ENCODE results near the gene ADRA1B. TPM values are rescaled to one million over a fixed set of nuclear protein-coding genes. Genes with fewer than 3 reads are reported as not detected.
"Not testable (repeated sequence)": the region's sequence is repeated elsewhere in the genome, so short reads cannot be mapped to it uniquely, and the experiment has no call there.

Gene ADRA1B
- total and polyA plus RNA-seq, 2 donors from 2014 or later: 1.6 to 2.3 TPM

DNA sequence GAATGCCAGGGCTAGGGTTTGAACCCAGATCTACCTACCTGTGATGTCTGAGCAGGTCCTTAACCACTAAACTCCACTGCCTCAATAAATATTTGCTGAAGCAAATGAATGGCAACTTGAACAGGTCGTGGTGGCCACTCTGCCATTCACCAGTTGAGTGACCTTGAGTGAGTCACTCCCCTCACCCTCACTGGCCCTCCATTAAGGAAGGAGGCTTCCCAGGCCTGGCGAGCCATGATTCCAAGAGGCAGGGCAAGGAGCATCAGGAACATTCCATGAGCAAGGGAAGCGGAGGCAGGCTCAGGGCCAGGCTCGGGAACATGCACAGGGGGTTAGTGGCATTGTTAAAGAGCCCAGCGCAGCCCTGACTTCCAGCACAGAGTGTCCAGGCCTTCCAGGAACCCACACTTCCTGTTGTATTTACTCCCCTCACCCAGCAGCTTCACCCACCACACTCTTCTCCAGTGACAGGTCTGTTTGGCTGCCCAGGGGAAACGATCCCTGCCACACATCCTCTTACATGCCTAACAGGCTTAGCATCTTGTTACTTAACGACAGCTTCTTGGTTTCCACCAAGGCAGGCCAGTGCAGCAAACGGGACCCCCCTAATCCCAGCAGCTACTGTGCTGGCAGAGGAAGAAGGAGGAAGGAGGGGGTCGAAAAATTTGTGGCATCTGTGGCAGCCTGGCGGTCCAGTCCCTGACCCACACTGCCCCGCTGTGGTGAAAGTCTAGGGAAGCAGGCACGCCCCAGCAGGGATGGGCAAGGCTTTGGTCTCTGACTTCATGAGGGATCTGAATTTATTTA, 49.0 kb downstream of the ADRA1B start:
- no peaks in the 10 kb centered on the region for H3K27me3 ChIP-seq (ENCODE audit: control insufficient read depth, insufficient read depth, low read length)
- FAIRE-seq (no peak), DNase-seq (peak; percentile 76 to 90 (median 80))

DNA sequence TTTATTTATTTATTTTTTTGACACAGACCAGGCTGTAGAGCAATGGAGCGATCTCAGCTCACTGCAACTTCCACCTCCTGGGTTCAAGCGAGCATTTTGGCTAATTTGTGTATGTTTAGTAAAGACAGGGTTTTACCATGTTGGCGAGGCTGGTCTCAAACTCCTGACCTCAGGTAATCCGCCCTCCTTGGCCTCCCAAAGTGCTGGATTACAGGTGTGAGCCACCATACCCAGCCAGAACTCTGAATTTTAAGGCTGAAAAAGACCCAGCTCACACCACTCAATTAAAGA, 49.5 kb downstream of the ADRA1B start:
- not testable (repeated sequence) for H3K36me3 ChIP-seq (ENCODE audit: control insufficient read depth in 2 of 3, insufficient read depth in 3 of 3, low read length in 3 of 3); H3K9ac ChIP-seq (ENCODE audit: low read length in 3 of 3); H3K4me3 ChIP-seq (ENCODE audit: low read length in 3 of 3); DNase-seq; FAIRE-seq; H3K9me3 ChIP-seq (ENCODE audit: control insufficient read depth in 2 of 3, insufficient read depth in 1 of 3, low read length in 3 of 3); H3K4me1 ChIP-seq (ENCODE audit: control insufficient read depth in 2 of 3, insufficient read depth in 2 of 3, low read depth in 1 of 3, low read length in 3 of 3); H3K27ac ChIP-seq (ENCODE audit: low read depth in 2 of 2, low read length in 2 of 2); H3K27me3 ChIP-seq (ENCODE audit: control insufficient read depth, insufficient read depth, low read length)
- intact Hi-C loops (cut with DNase I): loop anchor here (10.0 kb wide), 1 partner anchor 521 kb away; no protein-coding TSS in a partner anchor

More for the DNA sequence above, 49.0 kb downstream of the ADRA1B start:
- intact Hi-C loops (cut with DNase I): loop anchor here (10.0 kb wide), 1 partner anchor 520 kb away; no protein-coding TSS in a partner anchor
- peaks cover 0 to 6% (median 0%) of the 10 kb centered on the region in 3 donors for H3K36me3 ChIP-seq (ENCODE audit: control insufficient read depth in 2 of 3, insufficient read depth in 3 of 3, low read length in 3 of 3)
- H3K9me3 ChIP-seq (ENCODE audit: control insufficient read depth in 2 of 3, insufficient read depth in 1 of 3, low read length in 3 of 3): no peaks in the 10 kb centered on the region
- no peak overlapping the region for H3K27ac ChIP-seq (ENCODE audit: low read depth in 2 of 2, low read length in 2 of 2)
- H3K9ac ChIP-seq (ENCODE audit: low read length in 3 of 3): no peak overlapping the region
- peaks cover 0 to 2% (median 2%) of the 10 kb centered on the region in 3 donors for H3K4me1 ChIP-seq (ENCODE audit: control insufficient read depth in 2 of 3, insufficient read depth in 2 of 3, low read depth in 1 of 3, low read length in 3 of 3)
- TF ChIP-seq, protein P1, sequence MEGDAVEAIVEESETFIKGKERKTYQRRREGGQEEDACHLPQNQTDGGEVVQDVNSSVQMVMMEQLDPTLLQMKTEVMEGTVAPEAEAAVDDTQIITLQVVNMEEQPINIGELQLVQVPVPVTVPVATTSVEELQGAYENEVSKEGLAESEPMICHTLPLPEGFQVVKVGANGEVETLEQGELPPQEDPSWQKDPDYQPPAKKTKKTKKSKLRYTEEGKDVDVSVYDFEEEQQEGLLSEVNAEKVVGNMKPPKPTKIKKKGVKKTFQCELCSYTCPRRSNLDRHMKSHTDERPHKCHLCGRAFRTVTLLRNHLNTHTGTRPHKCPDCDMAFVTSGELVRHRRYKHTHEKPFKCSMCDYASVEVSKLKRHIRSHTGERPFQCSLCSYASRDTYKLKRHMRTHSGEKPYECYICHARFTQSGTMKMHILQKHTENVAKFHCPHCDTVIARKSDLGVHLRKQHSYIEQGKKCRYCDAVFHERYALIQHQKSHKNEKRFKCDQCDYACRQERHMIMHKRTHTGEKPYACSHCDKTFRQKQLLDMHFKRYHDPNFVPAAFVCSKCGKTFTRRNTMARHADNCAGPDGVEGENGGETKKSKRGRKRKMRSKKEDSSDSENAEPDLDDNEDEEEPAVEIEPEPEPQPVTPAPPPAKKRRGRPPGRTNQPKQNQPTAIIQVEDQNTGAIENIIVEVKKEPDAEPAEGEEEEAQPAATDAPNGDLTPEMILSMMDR (IDR thresholded peaks at IDR 0.05; ENCODE audit: borderline replicate concordance, extremely low read depth, insufficient read depth): peak; percentile 63
- H3K4me3 ChIP-seq (ENCODE audit: low read length in 3 of 3): no peak overlapping the region

DNA sequence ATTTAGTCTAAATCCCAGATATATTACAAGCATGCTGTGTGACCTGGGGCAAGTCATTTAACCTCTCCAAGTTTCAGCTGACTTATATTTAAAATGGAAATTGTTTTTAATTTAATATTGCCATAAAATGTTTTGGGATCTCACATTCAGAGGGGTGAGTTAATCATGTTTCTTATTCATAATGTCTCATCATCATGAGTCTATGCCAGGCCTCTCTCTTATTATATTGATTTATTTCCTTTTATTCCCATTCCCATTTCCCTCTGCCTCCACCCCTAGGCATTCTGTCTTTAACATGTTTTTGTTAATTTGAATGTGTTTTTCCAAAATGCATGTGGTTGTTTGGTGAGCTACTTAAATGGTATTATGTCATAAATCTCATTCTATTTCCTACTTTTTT, 53.7 kb downstream of the ADRA1B start:
- peaks cover 25% of the 10 kb centered on the region for H3K27me3 ChIP-seq (ENCODE audit: control insufficient read depth, insufficient read depth, low read length)
- FAIRE-seq: no peak
- H3K4me3 ChIP-seq (ENCODE audit: low read length in 3 of 3): no peak overlapping the region
- TF ChIP-seq, protein P1 (IDR thresholded peaks at IDR 0.05; ENCODE audit: borderline replicate concordance, extremely low read depth, insufficient read depth): no peak
- H3K9me3 ChIP-seq (ENCODE audit: control insufficient read depth in 2 of 3, insufficient read depth in 1 of 3, low read length in 3 of 3): no peaks in the 10 kb centered on the region
- H3K36me3 ChIP-seq (ENCODE audit: control insufficient read depth in 2 of 3, insufficient read depth in 3 of 3, low read length in 3 of 3): peaks cover 0 to 1% (median 0%) of the 10 kb centered on the region in 3 donors
- intact Hi-C loops (cut with DNase I): loop anchor here (10.0 kb wide), 1 partner anchor 525 kb away; no protein-coding TSS in a partner anchor
- H3K27ac ChIP-seq (ENCODE audit: low read depth in 2 of 2, low read length in 2 of 2): no peak overlapping the region
- no peak overlapping the region for H3K9ac ChIP-seq (ENCODE audit: low read length in 3 of 3)
- peaks cover 0 to 6% (median 0%) of the 10 kb centered on the region in 3 donors for H3K4me1 ChIP-seq (ENCODE audit: control insufficient read depth in 2 of 3, insufficient read depth in 2 of 3, low read depth in 1 of 3, low read length in 3 of 3)
- DNase-seq: no peak

DNA sequence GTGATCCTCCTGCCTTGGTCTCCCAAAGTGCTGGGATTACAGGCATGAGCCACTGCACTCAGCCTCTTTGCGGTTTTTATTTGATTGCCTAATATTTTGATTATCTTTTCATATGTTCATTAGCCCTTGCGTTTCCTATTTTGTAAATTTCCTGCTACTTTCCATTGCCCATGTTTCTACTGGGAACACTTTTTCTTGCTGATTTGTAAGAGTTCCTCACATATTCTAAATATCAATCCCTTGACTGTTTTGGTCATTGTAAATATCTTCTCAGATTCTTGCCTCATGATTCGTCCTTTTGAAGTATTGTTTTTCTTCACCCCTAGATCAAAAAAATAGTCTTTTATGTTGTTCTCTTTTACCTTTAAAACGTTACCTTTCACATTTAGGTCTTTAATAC, 54.8 kb downstream of the ADRA1B start:
- FAIRE-seq: no peak
- Histone ChIP-seq H3K36me3 (ENCODE audit: control insufficient read depth in 2 of 3, insufficient read depth in 3 of 3, low read length in 3 of 3) (no peaks in the 10 kb centered on the region), H3K9ac (ENCODE audit: low read length in 3 of 3) (no peak overlapping the region), H3K9me3 (ENCODE audit: control insufficient read depth in 2 of 3, insufficient read depth in 1 of 3, low read length in 3 of 3) (no peaks in the 10 kb centered on the region), H3K4me1 (ENCODE audit: control insufficient read depth in 2 of 3, insufficient read depth in 2 of 3, low read depth in 1 of 3, low read length in 3 of 3) (peaks cover 0 to 6% (median 5%) of the 10 kb centered on the region in 3 donors), H3K27ac (ENCODE audit: low read depth in 2 of 2, low read length in 2 of 2) (no peak overlapping the region), H3K4me3 (ENCODE audit: low read length in 3 of 3) (no peak overlapping the region), H3K27me3 (ENCODE audit: control insufficient read depth, insufficient read depth, low read length) (peaks cover 25% of the 10 kb centered on the region)
- intact Hi-C loops (cut with DNase I): no loop called here
- no peak for DNase-seq
- TF ChIP-seq, protein P1 (IDR thresholded peaks at IDR 0.05; ENCODE audit: borderline replicate concordance, extremely low read depth, insufficient read depth): no peak
